ENCODE measurements around the gene TAF10. TPM values are rescaled to one million over a fixed set of nuclear protein-coding genes. Genes with fewer than 3 reads are reported as not detected.

The TAF10 gene
- total RNA-seq, 3 donors from 2014 or later: 84.0 to 135 (median 115) TPM

GRCh38 chr11:6602096-6602940 is 9.7 kb downstream of the TAF10 start:
- Histone ChIP-seq H3K4me1 (ENCODE audit: low read depth) (peaks cover 29% of the 10 kb centered on the region), H3K4me3 (peak overlapping the region; percentile 91), H3K9me3 (no peaks in the 10 kb centered on the region), H3K36me3 (ENCODE audit: low read depth) (no peaks in the 10 kb centered on the region)
- no peak for DNase-seq
- intact Hi-C loops (cut with DNase I, micrococcal nuclease): loop anchor here in 1 of 2 donors (10.0 kb wide), 1 partner anchor 82 kb away; the partner anchor contains the start of gene MRPL17
- no peak for ATAC-seq
- TF ChIP-seq CTCF (IDR thresholded peaks at IDR 0.05): no peak

GRCh38 chr11:6601041-6601461 is 11.0 kb downstream of the TAF10 start:
- H3K4me1 ChIP-seq (ENCODE audit: low read depth): peaks cover 18% of the 10 kb centered on the region
- no peak for DNase-seq
- intact Hi-C loops (cut with DNase I, micrococcal nuclease): loop anchor here in 1 of 2 donors (10.0 kb wide), 1 partner anchor 84 kb away; the partner anchor contains the start of gene MRPL17
- ATAC-seq: no peak
- H3K4me3 ChIP-seq: no peak overlapping the region
- H3K36me3 ChIP-seq (ENCODE audit: low read depth): no peaks in the 10 kb centered on the region
- no peaks in the 10 kb centered on the region for H3K9me3 ChIP-seq
- TF ChIP-seq CTCF (IDR thresholded peaks at IDR 0.05): no peak

- TF ChIP-seq CTCF (IDR thresholded peaks at IDR 0.05): no peak
- intact Hi-C loops (cut with DNase I, micrococcal nuclease): loop anchor here in 1 of 2 donors (10.0 kb wide), 2 partner anchors 55 to 85 kb away; partner anchors contain the start of gene MRPL17
- DNase-seq (no peak), ATAC-seq (no peak)
- H3K9me3 ChIP-seq: no peaks in the 10 kb centered on the region
- H3K4me3 ChIP-seq: no peak overlapping the region
- peaks cover 12% of the 10 kb centered on the region for H3K4me1 ChIP-seq (ENCODE audit: low read depth)
- H3K36me3 ChIP-seq (ENCODE audit: low read depth): no peaks in the 10 kb centered on the region
These were observed 12.1 kb downstream of the TAF10 start for GRCh38 chr11:6599881-6600390.

- Histone ChIP-seq H3K36me3 (ENCODE audit: low read depth) (no peaks in the 10 kb centered on the region), H3K9me3 (no peaks in the 10 kb centered on the region), H3K4me3 (no peak overlapping the region), H3K4me1 (ENCODE audit: low read depth) (peaks cover 12% of the 10 kb centered on the region)
- ATAC-seq (no peak), DNase-seq (no peak)
- no peak for TF ChIP-seq CTCF (IDR thresholded peaks at IDR 0.05)
- intact Hi-C loops (cut with DNase I, micrococcal nuclease): loop anchor here in 1 of 2 donors (10.0 kb wide), 1 partner anchor 55 kb away; no protein-coding TSS in a partner anchor
These were observed 12.6 kb downstream of the TAF10 start for GRCh38 chr11:6599449-6599848.

GRCh38 chr11:6598555-6598954 is 13.5 kb downstream of the TAF10 start:
- H3K4me1 ChIP-seq (ENCODE audit: low read depth): peaks cover 12% of the 10 kb centered on the region
- H3K36me3 ChIP-seq (ENCODE audit: low read depth): no peaks in the 10 kb centered on the region
- DNase-seq (no peak), ATAC-seq (no peak)
- no peak for TF ChIP-seq CTCF (IDR thresholded peaks at IDR 0.05)
- intact Hi-C loops (cut with DNase I, micrococcal nuclease): loop anchor here in 1 of 2 donors (10.0 kb wide), 1 partner anchor 54 kb away; no protein-coding TSS in a partner anchor
- no peak overlapping the region for H3K4me3 ChIP-seq
- no peaks in the 10 kb centered on the region for H3K9me3 ChIP-seq

Data from mucosa of descending colon (tissue), 3 donors.